Uterus (tissue), 4 donors: ENCODE measurements around the gene PTPRD. TPM values are rescaled to one million over a fixed set of nuclear protein-coding genes. Genes with fewer than 3 reads are reported as not detected.

ENCODE experiments used
- DNase-seq, 2 donors: peaks; one replicate each; pipeline ENCODE4 v3.0.0-alpha.2; 2019 to 2020
- H3K27ac ChIP-seq, 2 donors: fragments of 200-600 bp; sonication (generic); 1 replicate in 1 of 2; 2 replicates in 1 of 2; pipeline ENCODE4 v1.5.1; 2016 to 2018
- H3K27me3 ChIP-seq, 2 donors: fragments of 200-600 bp; sonication (generic); one replicate each; pipeline ENCODE4 v1.5.1; 2018 to 2019; ENCODE audit warnings: control low read depth in 1 of 2
- H3K36me3 ChIP-seq, 2 donors: fragments of 200-600 bp; sonication (generic); one replicate each; pipeline ENCODE4 v1.5.1; 2019; ENCODE audit warnings: control low read depth in 1 of 2
- H3K4me1 ChIP-seq, 2 donors: fragments of 200-600 bp; sonication (generic); one replicate each; pipeline ENCODE4 v1.5.1; 2018 to 2019; ENCODE audit warnings: control low read depth in 1 of 2
- H3K4me3 ChIP-seq, 2 donors: fragments of 200-600 bp; sonication (generic); 1 replicate in 1 of 2; 2 replicates in 1 of 2; pipeline ENCODE4 v1.5.1; 2018 to 2019; ENCODE audit warnings: mild to moderate bottlenecking in 1 of 2
- H3K9me3 ChIP-seq, 2 donors: fragments of 200-600 bp; sonication (generic); one replicate each; pipeline ENCODE4 v1.5.1; 2019; ENCODE audit warnings: control low read depth in 1 of 2
- POLR2A ChIP-seq, 2 donors: fragments of 450-650 bp; IDR thresholded peaks; one replicate each; pipeline ENCODE4 v1.6.1; 2016; ENCODE audit warnings: antibody characterized with exemption in 2 of 2, mild to moderate bottlenecking in 1 of 2, moderate library complexity in 1 of 2
- intact Hi-C: fragments of 100-400 bp; cut with DNase I; formaldehyde crosslinking; loops from one replicate; pipeline ENCODE4 v1.15.1; 2023; ENCODE audit warnings: low total_unique reads
- total RNA-seq, 4 donors: library from RNA; depleted of rRNA in 3 of 4; stranded (reverse); fragments of >200 nt in 3 of 4; gene quantifications; one replicate each; pipeline versions ENCODE4 v1.1.0 to v1.2.4, GENCODE V29; 2014 to 2023
- TF ChIP-seq, protein P1 (sequence below), 4 experiments: fragments of 200-600 bp in 2 of 4; fragments of 450-650 bp in 2 of 4; sonication (generic) in 2 of 4; IDR thresholded peaks; one replicate each; pipeline ENCODE4 v1.5.1; 2016 to 2019; ENCODE audit warnings: antibody characterized with exemption in 4 of 4, mild to moderate bottlenecking in 2 of 4, moderate library complexity in 1 of 4
- donor health status: DM: yes; HTN: yes; CAD: no.

The PTPRD gene
- total RNA-seq, 4 donors from 2014 or later: 1.2 to 136 (median 26.4) TPM

DNA sequence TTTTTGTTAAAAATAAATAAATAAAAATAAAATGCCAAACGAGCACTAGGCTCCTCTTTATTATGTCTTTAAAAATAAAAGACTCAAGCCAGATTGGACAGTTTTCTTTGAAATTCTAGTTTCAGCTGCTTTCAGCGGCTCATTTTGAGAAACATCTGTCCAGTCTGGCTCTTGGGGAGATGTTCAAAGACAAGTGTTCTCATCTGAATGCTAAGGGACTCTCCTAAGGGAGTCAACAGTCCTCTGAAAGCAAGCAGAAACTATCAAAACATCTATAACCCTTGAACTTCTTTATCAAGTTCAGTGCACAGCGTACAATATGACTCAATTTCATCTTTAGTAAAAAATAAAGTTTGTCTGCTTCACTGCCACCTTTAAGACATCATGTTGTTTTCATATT, 1927.0 kb downstream of the PTPRD start:
- TF ChIP-seq POLR2A (IDR thresholded peaks at IDR 0.05): no peak
- TF ChIP-seq, protein P1, sequence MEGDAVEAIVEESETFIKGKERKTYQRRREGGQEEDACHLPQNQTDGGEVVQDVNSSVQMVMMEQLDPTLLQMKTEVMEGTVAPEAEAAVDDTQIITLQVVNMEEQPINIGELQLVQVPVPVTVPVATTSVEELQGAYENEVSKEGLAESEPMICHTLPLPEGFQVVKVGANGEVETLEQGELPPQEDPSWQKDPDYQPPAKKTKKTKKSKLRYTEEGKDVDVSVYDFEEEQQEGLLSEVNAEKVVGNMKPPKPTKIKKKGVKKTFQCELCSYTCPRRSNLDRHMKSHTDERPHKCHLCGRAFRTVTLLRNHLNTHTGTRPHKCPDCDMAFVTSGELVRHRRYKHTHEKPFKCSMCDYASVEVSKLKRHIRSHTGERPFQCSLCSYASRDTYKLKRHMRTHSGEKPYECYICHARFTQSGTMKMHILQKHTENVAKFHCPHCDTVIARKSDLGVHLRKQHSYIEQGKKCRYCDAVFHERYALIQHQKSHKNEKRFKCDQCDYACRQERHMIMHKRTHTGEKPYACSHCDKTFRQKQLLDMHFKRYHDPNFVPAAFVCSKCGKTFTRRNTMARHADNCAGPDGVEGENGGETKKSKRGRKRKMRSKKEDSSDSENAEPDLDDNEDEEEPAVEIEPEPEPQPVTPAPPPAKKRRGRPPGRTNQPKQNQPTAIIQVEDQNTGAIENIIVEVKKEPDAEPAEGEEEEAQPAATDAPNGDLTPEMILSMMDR (IDR thresholded peaks at IDR 0.05): no peak
- H3K4me3 ChIP-seq: no peak overlapping the region
- H3K27me3 ChIP-seq: no peaks in the 10 kb centered on the region
- no peaks in the 10 kb centered on the region for H3K4me1 ChIP-seq
- no peaks in the 10 kb centered on the region for H3K9me3 ChIP-seq
- no peak for DNase-seq
- no peaks in the 10 kb centered on the region for H3K36me3 ChIP-seq
- no peak overlapping the region for H3K27ac ChIP-seq
- intact Hi-C loops: no loop called here

DNA sequence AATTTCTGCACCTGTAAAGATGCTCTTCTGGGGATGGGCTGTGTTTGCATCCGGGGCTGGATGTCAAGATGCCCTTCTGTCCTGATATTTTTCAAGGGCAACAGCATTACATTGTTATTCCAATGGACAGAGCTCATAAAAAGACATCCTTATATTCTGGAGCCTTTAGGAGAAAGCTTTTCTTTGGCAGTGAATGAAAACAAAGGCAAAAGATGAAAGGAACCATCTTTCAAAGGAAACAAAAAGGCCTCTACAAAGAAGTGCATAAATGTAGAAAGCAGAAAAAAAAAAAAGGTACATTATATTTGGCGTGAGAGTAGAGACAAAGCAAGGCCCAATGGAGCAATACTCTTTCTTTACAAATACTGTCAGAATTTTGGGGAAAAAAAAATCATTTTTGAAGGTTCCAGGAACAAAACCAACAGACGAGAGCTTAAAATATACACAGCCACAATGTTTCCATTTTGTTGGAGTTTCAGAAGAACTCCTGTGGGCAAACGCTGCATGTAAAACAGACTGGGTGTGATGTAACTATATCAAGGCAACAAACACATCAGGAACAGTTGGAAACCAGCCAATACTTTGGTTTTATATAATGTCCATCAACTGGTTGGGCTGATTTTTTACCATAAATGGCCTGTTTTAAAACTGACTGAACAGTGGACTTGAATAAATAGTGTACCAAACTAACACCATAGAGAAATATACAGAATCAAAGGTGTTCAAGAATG, 1927.7 kb downstream of the PTPRD start:
- Histone ChIP-seq H3K36me3 (no peaks in the 10 kb centered on the region), H3K4me3 (no peak overlapping the region), H3K27me3 (no peaks in the 10 kb centered on the region), H3K4me1 (no peaks in the 10 kb centered on the region), H3K9me3 (no peaks in the 10 kb centered on the region), H3K27ac (no peak overlapping the region)
- no peak for DNase-seq
- intact Hi-C loops: no loop called here
- no peak for TF ChIP-seq POLR2A (IDR thresholded peaks at IDR 0.05)
- TF ChIP-seq, protein P1 (IDR thresholded peaks at IDR 0.05): no peak

DNA sequence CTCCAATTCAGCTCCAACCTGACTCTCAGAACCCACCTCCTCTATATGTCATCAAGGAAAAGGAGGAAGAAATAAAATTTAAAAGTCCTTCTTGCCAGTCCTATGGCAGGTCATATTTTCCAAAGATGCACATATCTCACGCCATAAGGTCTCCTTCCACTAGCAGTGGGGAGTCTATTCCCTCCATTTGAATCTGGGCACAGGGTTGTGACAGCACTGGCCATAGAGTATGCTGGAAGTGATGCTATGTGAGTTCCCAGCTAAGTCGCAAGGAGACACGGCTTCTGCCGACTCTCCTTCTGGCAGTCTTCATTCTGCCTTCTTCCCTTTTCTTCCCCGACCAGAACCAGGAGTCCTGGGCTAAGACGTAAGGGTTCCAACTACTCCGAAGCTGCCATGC, 1929.3 kb downstream of the PTPRD start:
- H3K4me3 ChIP-seq: no peak overlapping the region
- intact Hi-C loops: no loop called here
- TF ChIP-seq, protein P1 (IDR thresholded peaks at IDR 0.05): no peak
- TF ChIP-seq POLR2A (IDR thresholded peaks at IDR 0.05): no peak
- H3K27ac ChIP-seq: no peak overlapping the region
- H3K36me3 ChIP-seq: no peaks in the 10 kb centered on the region
- H3K27me3 ChIP-seq: no peaks in the 10 kb centered on the region
- no peak for DNase-seq
- no peaks in the 10 kb centered on the region for H3K4me1 ChIP-seq
- H3K9me3 ChIP-seq: no peaks in the 10 kb centered on the region

DNA sequence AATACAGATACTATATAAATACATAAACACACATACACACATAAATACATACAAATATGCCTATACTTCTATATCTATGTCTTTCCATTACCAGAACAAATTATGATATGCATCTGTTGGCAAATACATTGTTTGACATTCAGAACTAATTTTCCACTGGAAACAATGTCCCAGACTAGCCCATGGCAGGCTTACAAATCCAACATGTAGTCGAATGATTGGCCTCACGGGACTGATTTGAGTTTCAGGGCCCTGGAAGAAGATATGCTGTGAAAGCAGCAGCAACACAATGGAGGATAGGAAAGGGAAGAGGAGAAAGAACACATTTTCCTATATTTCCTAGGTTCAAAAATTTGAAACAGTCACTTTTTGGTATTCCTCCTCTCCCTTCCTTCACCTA, 1932.1 kb downstream of the PTPRD start:
- intact Hi-C loops: no loop called here
- Histone ChIP-seq H3K27me3 (no peaks in the 10 kb centered on the region), H3K4me3 (no peak overlapping the region)

DNA sequence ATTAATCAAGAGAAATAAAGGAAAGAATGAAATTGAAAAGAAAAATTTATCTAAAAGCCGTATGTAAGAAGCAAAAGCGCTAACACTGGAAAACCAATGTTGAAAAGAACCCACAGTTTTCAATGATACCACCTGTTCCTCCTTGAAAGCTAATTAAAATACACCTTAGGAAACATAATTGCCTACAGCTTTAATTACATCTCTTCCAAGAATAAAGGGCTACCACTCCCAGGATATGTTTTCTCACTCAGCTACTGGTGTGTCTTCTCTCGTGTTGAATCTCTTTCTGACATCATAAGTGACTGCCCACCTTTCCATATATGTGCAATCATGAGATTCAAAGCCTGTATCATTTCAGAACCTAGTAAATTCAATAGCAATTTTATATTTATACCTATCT, 1932.6 kb downstream of the PTPRD start:
- no peaks in the 10 kb centered on the region for H3K27me3 ChIP-seq

More for the DNA sequence above, 1932.1 kb downstream of the PTPRD start:
- Histone ChIP-seq H3K4me1 (no peaks in the 10 kb centered on the region), H3K27ac (no peak overlapping the region), H3K36me3 (no peaks in the 10 kb centered on the region), H3K9me3 (no peaks in the 10 kb centered on the region)
- DNase-seq: no peak
- TF ChIP-seq, protein P1 (IDR thresholded peaks at IDR 0.05): no peak
- no peak for TF ChIP-seq POLR2A (IDR thresholded peaks at IDR 0.05)

More for the DNA sequence above, 1932.6 kb downstream of the PTPRD start:
- no peak for DNase-seq
- Histone ChIP-seq H3K36me3 (no peaks in the 10 kb centered on the region), H3K4me1 (no peaks in the 10 kb centered on the region), H3K27ac (no peak overlapping the region), H3K9me3 (no peaks in the 10 kb centered on the region), H3K4me3 (no peak overlapping the region)
- no peak for TF ChIP-seq POLR2A (IDR thresholded peaks at IDR 0.05)
- TF ChIP-seq, protein P1 (IDR thresholded peaks at IDR 0.05): no peak
- intact Hi-C loops: no loop called here
